HepG2 (cell line): ENCODE data around the gene ANO4. TPM values are rescaled to one million over a fixed set of nuclear protein-coding genes. Genes with fewer than 3 reads are reported as not detected.

Experiments
- ATAC-seq: fragments of 200-7000 bp; cut with Tn5 transposase; 3 replicates; pipeline ENCODE4 v1.9.1; 2020; ENCODE audit warnings: mild to moderate bottlenecking, moderate library complexity
- BruUV-seq: library from RNA; stranded (reverse); fragments of 400-500 nt; replicated peaks from 2 replicates; lab custom pipeline; 2021; lab: Mats Ljungman, UMichigan
- CTCF ChIA-PET: fragments of 300-600 bp; formaldehyde crosslinking; extraction: SDS; loops from one replicate; lab custom pipeline; 2021; ENCODE audit warnings: low total read pairs, inconsistent platforms, low intra/inter-chr PET ratio; lab: Yijun Ruan, JAX
- POLR2A ChIA-PET: fragments of 350-600 bp; sonication (Branson Sonifier 250); formaldehyde crosslinking; loops from one replicate; lab custom pipeline; 2020; ENCODE audit warnings: antibody characterized with exemption, inconsistent platforms; lab: Yijun Ruan, JAX
- DNase-seq: peaks from one replicate; pipeline ENCODE4 v3.0.0-alpha.2; 2015; ENCODE audit warnings: low spot score
- FAIRE-seq: peaks from 3 replicates; lab custom pipeline; 2011; peaks lifted over from hg19 to GRCh38; lab: Jason Lieb, UNC
- H2AFZ ChIP-seq: one replicate; pipeline ENCODE4 v1.6.1; 2011; ENCODE audit warnings: low read length, inconsistent platforms
- H3K27ac ChIP-seq: fragments of 300-600 bp; 3 replicates; pipeline ENCODE4 v1.8.0; 2011; ENCODE audit warnings: mixed run types, mild to moderate bottlenecking, mixed read lengths, low read length, inconsistent platforms; ENCODE audit not compliant: insufficient read depth; ENCODE audit errors: extremely low read length
- H3K27me3 ChIP-seq, 2 experiments: fragments of 200-600 bp in 1 of 2; 2 replicates in 1 of 2; 3 replicates in 1 of 2; pipeline versions ENCODE4 v1.6.0 to v1.8.0; 2011; ENCODE audit warnings: low read length in 2 of 2, mild to moderate bottlenecking in 2 of 2, moderate library complexity in 2 of 2, inconsistent platforms in 1 of 2; ENCODE audit not compliant: insufficient read depth in 2 of 2, control insufficient read depth in 1 of 2
- H3K36me3 ChIP-seq, 2 experiments: fragments of 200-600 bp in 1 of 2; replicated peaks in 1 of 2; 2 replicates in 1 of 2; 3 replicates in 1 of 2; pipeline versions ENCODE4 v1.5.1 to v1.8.0; 2011; ENCODE audit warnings: low read length in 2 of 2, inconsistent platforms in 1 of 2; ENCODE audit not compliant: insufficient read depth in 2 of 2, control insufficient read depth in 1 of 2
- H3K4me1 ChIP-seq: 2 replicates; pipeline ENCODE4 v1.5.1; 2012; ENCODE audit warnings: low read length, inconsistent platforms; ENCODE audit not compliant: insufficient read depth
- H3K4me2 ChIP-seq: 2 replicates; pipeline ENCODE4 v1.6.0; 2011; ENCODE audit warnings: low read depth, low read length, inconsistent platforms
- H3K4me3 ChIP-seq, 3 experiments: fragments of 200-600 bp in 1 of 3; sonication (generic), shearing (Covaris generic) in 1 of 3; replicated peaks in 1 of 3; 2 replicates each; pipeline ENCODE4 v1.5.1; 2011 to 2016; ENCODE audit warnings: low read length in 3 of 3, inconsistent platforms in 2 of 3, low read depth in 2 of 3, mild to moderate bottlenecking in 2 of 3, control low read depth in 1 of 3, mixed read lengths in 1 of 3; ENCODE audit not compliant: insufficient read depth in 1 of 3
- H3K79me2 ChIP-seq: one replicate; pipeline ENCODE4 v1.6.1; 2011; ENCODE audit warnings: low read length, inconsistent platforms; ENCODE audit not compliant: insufficient read depth
- H3K9ac ChIP-seq: 2 replicates; pipeline ENCODE4 v1.6.0; 2011; ENCODE audit warnings: mild to moderate bottlenecking, low read depth, low read length, inconsistent platforms; ENCODE audit not compliant: insufficient read depth
- H3K9me3 ChIP-seq: 2 replicates; pipeline ENCODE4 v1.5.1; 2012; ENCODE audit warnings: mild to moderate bottlenecking, low read length
- H4K20me1 ChIP-seq: 2 replicates; pipeline ENCODE4 v1.6.0; 2011; ENCODE audit warnings: inconsistent platforms, mild to moderate bottlenecking, low read length, moderate library complexity; ENCODE audit not compliant: insufficient read depth
- ADNP ChIP-seq: sonication (generic); formaldehyde crosslinking; IDR thresholded peaks from 2 replicates; pipeline ENCODE4 v1.4.0; 2020; ENCODE audit warnings: missing genetic modification reagents
- CTCF ChIP-seq: sonication (generic); formaldehyde crosslinking; IDR thresholded peaks from 2 replicates; pipeline ENCODE4 v1.5.0; 2020; ENCODE audit warnings: mild to moderate bottlenecking, missing genetic modification reagents, moderate library complexity
- MAFG ChIP-seq: sonication (generic); formaldehyde crosslinking; IDR thresholded peaks from 2 replicates; pipeline ENCODE4 v1.5.1; 2020; ENCODE audit warnings: mild to moderate bottlenecking, missing genetic modification reagents
- PHF21A ChIP-seq: sonication (generic); formaldehyde crosslinking; IDR thresholded peaks from 2 replicates; pipeline ENCODE4 v1.5.0; 2020; ENCODE audit warnings: mild to moderate bottlenecking, missing genetic modification reagents
- RBM22 ChIP-seq: fragments of 200-400 bp; formaldehyde crosslinking; optimal IDR thresholded peaks from 2 replicates; pipeline ENCODE3; 2017; ENCODE audit warnings: mild to moderate bottlenecking, low read length, moderate library complexity
- STAG1 ChIP-seq: sonication (generic); formaldehyde crosslinking; IDR thresholded peaks from 2 replicates; pipeline ENCODE4 v1.4.0; 2020; ENCODE audit warnings: missing genetic modification reagents
- TSC22D2 ChIP-seq: sonication (generic); formaldehyde crosslinking; IDR thresholded peaks from 2 replicates; pipeline ENCODE4 v1.5.1; 2020; ENCODE audit warnings: missing genetic modification reagents, mild to moderate bottlenecking, borderline replicate concordance
- ZNF501 ChIP-seq: sonication (generic); formaldehyde crosslinking; IDR thresholded peaks from 2 replicates; pipeline ENCODE4 v1.5.1; 2020; ENCODE audit warnings: mild to moderate bottlenecking, moderate library complexity, missing genetic modification reagents
- WGBS: methylation state at CpG from one replicate; pipeline ENCODE4 v1.1.6; 2017; ENCODE audit warnings: low lambda C conversion rate; 5-methylcytosine and 5-hydroxymethylcytosine counted together
- in situ Hi-C: cut with HindIII; loops from 2 replicates; pipeline ENCODE4 v1.10.0; 2017; ENCODE audit warnings: low pct_unique_long_range_greater_than_20kb; ENCODE audit not compliant: extremely low pct_ligation_motif_present
- intact Hi-C: fragments of 100-400 bp; cut with micrococcal nuclease; formaldehyde crosslinking; loops from one replicate; pipeline ENCODE4 v1.10.0; 2022; ENCODE audit not compliant: unreplicated experiment
- polyA plus RNA-seq, 8 experiments: library from polyadenylated mRNA; depleted of rRNA in 3 of 8; stranded (reverse) in 7 of 8; unstranded in 1 of 8; fragments of >200 nt; fragmentation: Illumina TruSeq in 4 of 8; extraction: Trizol in 4 of 8; gene quantifications; 2 replicates each; pipeline versions ENCODE4 v1.2.1 to v1.2.3, GENCODE V29; 2011 to 2016; ENCODE audit warnings: low read depth in 4 of 8, missing spikeins in 1 of 8, mixed read lengths in 1 of 8; ENCODE audit not compliant: insufficient read depth in 1 of 8
- total RNA-seq, 5 experiments: library from RNA; depleted of rRNA; stranded (reverse); fragments of >200 nt; fragmentation: Illumina TruSeq; extraction: Trizol; gene quantifications; 2 replicates each; pipeline ENCODE4 v1.2.3, GENCODE V29; 2016; ENCODE audit warnings: low read depth in 1 of 5

The ANO4 gene
- total and polyA plus RNA-seq, 2 of the 13 experiments (the other 11 are each of a cell fraction or from before 2014, with no cell fraction given) = not detected

DNA sequence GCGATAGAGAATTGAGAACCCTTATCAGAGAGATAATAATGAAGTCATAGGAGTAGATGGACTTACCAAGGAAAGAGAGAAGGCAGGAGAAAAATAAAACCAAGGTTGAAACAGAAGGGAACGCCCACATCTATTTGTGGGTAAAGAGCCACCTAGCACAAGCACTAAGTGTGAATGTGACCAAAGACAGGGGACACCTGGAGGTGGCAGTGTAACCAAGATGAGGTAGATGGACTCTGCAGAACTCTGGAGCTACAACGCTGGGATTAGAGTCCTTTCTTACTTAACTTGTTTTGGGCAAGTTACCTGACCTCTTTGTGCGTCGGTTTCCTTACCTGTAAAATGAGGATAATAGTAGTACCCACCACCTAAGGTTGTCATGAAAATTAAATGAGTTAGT lies 313.6 kb downstream of the ANO4 start:
- peak; percentile 15 for DNase-seq

GRCh38 chr12:101110866-101111265 lies 316.3 kb downstream of the ANO4 start:
- no peak overlapping the region for H3K9ac ChIP-seq
- DNase-seq = no peak
- ChIA-PET POLR2A (no interaction called here), CTCF (no interaction called here)
- 2% methylated on average over 3 of the region's 3 CpGs for WGBS
- H4K20me1 ChIP-seq = no peaks in the 10 kb centered on the region
- H3K9me3 ChIP-seq = no peaks in the 10 kb centered on the region
- BruUV-seq = no TSS peak
- intact Hi-C loops = no loop called here
- H3K4me1 ChIP-seq = no peaks in the 10 kb centered on the region
- no peak overlapping the region for H3K4me2 ChIP-seq
- ATAC-seq = no peak
- no peak overlapping the region for H3K4me3 ChIP-seq
- no peak for TF ChIP-seq TSC22D2 (CRISPR knock-in tag)
- TF ChIP-seq PHF21A (CRISPR knock-in tag) = no peak
- no peak for TF ChIP-seq ADNP
- TF ChIP-seq ZNF501 (CRISPR knock-in tag) = no peak
- no peak for TF ChIP-seq MAFG (CRISPR knock-in tag)
- no peaks in the 10 kb centered on the region; a peak in 1 of 5 replicates for H3K27me3 ChIP-seq
- FAIRE-seq = no peak
- in situ Hi-C loops = no loop called here
- H3K27ac ChIP-seq = no peak overlapping the region
- no peaks in the 10 kb centered on the region for H3K36me3 ChIP-seq
- H3K79me2 ChIP-seq = no peaks in the 10 kb centered on the region
- H2AFZ ChIP-seq = no peak overlapping the region

More for the DNA sequence above, 313.6 kb downstream of the ANO4 start:
- Histone ChIP-seq H3K27ac (no peak overlapping the region), H3K4me3 (no peak overlapping the region), H4K20me1 (no peaks in the 10 kb centered on the region), H3K9me3 (no peaks in the 10 kb centered on the region), H3K4me2 (no peak overlapping the region), H3K79me2 (no peaks in the 10 kb centered on the region), H3K9ac (no peak overlapping the region), H3K4me1 (no peaks in the 10 kb centered on the region), H3K36me3 (no peaks in the 10 kb centered on the region), H2AFZ (no peak overlapping the region), H3K27me3 (no peaks in the 10 kb centered on the region; a peak in 1 of 5 replicates)
- under 1% methylated on average over 5 of the region's 5 CpGs for WGBS
- intact Hi-C loops = no loop called here
- in situ Hi-C loops = no loop called here
- POLR2A ChIA-PET = no interaction called here
- CTCF ChIA-PET = no interaction called here
- ATAC-seq (peak; percentile 81), FAIRE-seq (no peak)
- TF ChIP-seq STAG1 = peak; percentile 31
- peak; percentile 48 for TF ChIP-seq CTCF (CRISPR knock-in tag)
- no peak for TF ChIP-seq RBM22
- BruUV-seq = no TSS peak
